ENCODE data around the gene ANKRD9.

The ANKRD9 gene

DNA sequence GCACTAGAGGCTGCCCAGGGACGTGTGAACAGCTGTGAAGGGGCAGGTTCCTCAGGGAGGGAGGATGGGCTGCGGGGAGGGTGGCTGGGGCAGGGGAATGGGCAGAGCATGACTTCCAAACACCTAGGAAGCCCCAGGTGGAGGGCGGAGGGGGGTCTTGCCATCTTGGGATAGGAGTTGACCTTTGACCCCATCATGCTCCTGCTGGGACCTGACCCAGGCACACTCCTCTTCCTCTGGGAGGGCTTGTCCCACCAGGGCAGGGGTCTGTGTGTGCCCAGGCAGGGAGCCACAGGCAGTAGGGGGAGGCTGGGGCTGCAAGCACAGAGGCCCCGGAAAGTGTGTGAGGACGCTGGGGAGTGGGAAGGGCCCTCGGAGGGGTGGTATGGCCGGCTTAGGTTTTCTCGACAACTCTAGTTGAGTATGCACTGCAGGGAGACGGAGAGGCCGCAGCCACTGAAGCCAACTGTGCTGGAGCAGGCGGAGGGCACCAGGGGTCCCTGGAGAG, 3.3 kb upstream of the ANKRD9 start:
- no peak for DNase-seq

DNA sequence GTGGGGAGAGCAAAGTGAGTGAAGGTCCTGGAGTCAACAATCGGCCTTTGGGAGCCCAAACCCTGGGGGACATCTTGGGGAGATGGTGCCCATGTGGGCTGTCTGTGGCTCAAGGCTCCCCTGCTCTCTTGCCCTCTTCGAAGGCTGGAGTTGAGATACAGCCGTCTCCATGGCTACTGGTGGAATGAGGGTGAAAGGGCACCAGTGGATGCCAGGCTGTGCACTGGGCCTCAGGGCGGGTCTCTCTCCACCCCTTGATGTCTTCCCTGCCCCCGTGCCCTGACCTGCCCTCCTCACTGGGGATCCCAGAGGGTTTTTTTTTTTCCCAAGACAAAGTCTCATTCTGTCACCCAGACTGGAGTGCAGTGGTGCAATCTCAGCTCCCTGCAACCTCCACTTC, 2.0 kb upstream of the ANKRD9 start:
- no peak for DNase-seq

DNA sequence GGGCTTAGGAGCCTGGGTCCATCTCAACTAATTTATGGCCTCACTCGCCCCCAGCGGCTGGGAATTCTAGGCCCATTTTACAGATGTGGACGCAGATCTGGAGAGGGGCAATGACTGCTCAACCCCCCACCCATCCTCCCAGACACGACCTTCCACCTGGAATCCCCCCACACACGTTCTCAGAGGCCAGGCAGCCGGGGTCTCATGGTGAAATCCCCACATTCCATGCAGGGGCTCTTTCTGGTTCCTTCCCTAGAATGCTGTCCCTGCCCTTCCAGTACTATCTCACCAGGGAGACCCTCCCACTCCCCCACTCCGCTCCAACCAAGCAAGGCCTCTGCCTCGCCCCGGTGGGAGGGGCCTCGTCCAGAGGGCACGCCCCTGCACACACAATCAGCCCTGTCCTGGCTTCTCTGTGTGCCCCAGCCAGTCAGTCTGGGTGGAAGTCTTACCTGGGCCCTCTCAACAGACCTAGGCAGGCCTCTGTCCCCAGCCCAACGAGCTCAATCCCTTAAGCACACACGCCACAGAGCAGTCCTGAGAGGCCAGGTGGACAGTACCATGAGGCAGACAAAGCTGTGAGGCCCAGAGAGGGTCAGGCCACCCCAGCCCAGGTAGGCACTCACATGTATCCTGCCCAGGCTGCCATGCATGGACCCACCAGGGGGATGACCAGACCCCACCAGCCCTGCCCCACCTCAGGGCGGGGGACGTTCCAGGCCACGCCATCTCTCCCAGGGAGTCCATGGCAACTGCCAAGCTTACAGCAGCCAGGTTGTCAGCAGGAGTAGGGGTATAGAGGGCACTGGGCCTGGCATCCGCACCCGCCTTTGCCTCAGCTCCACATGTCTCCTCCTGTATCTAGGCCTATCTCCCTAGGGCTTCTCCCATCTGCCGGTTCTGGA, 1.3 kb upstream of the ANKRD9 start:
- no peak for DNase-seq

DNA sequence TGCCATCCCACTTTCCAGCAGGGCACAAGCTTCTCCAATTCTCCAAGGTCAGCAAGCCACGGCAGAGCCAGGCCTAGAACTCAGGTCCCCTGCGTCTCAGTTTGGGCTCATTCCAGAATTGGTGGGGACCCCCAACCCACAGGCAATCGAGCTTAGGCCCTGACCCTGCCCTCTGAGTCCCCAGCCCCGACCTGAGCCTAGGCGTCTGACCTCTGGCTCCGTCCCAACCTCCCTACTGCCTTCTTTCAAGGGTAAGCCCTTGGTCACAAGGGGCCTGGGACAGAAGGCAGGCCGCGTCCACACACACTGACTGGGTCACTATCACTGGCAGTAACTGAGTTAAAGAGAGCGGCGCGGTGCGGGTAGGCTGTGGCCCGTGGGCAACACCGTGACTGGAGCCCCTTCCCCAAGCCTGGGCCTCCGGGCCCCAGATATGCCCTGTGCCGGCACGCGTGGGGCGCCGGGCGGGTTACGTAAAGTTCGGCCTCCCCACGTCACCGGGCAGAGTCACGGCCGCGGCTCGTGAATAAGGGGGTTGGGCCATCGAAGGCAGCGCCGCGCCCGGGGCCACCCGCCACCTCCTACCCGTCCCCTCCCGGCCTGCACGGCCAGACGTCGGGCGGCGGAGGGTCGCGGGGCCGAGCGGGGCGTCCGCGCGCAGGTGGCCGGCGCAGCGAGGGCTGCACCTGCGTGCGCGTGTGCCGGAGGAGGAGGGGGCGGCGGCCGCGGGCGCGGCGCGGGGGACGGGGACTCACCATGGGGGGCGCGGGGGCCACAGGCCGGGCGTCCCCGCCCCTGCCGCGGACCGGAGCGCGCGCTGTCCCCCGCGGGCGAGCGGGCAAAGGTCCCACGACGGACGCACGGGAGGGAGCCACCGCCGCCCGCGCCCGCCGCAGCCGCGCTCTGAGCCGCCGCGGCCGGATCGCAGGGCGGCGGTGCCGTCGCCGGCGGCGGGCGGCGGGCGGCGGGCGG, 516 bp downstream of the ANKRD9 start:
- no peak for DNase-seq

DNA sequence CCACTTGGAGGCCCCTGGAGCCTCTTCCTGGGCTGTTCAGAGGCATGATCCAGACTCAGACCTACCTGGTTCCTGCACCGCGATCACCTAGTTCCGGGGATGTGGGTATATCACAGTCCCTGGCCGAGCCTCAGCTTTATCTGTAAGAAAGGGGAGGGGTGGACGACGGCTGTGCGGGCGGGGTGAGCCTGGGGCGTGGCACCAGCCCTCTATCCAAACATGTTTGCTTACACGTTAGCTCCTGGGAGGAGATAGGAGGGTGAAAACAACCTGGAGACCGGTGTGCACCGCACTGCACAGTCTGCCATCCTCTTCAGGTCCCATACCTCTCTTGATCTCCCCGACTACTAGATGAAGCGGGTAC, 1.2 kb downstream of the ANKRD9 start:
- no peak for DNase-seq

DNA sequence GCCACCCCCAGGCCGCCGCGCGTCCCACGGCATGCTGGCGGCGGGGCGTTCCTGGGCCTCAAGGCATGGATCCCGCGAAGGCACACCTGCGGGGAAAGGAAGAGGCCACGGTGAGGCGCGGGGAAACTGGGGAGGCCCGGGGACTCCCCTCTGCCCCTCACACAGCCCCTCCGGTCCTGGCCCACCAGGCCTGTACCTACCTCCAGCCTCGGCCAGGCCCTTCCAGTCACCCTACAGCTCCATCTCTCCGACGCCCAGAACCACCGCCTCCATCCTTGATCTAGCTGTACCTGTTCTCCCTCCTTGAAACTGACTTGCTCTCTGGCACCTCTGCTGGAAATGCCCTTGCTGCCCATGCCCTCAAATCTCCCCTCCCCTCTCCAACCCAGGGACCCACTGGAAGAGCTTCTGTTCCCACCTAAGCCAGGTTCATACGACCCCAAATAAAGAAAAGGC, 1.7 kb downstream of the ANKRD9 start:
- DNase-seq, result no peak

DNA sequence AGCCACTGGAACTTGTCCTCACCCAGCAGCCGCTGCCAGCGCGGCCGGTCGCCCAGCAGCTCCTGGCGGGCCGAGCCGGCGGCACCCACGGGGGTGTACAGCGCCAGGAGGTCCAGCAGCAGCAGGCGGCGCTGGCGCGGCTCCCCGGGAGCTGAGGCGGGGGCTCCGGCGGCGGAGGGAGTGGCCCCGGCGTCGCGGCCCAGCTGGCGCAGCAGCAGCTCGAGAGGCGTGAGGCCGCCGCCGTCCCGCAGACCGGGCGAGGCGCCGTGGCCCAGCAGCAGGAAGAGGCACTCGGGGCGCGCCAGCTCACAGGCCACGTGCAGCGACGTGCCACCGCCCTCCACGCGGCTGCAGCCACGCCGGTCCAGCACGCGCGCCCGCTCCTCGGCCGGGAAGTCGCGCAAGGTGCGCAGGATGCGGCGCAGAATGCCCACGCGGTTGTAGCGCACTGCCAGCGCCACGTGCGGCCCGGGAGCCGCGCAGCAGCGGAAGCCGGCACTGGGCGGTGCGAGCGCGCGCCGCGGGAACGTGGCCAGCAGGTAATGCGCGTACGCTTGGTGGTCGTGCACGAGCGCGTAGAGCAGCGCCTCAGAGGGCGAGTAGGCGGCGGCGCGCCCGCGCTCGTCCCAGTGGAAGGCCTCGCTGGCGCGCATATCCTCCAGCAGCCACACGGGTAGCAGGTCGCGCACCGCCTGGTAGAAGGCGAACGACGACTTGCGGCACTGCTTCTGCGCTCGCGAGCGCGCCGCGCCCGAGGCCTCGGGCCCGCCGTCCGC, 2.3 kb downstream of the ANKRD9 start:
- no peak for DNase-seq

DNA sequence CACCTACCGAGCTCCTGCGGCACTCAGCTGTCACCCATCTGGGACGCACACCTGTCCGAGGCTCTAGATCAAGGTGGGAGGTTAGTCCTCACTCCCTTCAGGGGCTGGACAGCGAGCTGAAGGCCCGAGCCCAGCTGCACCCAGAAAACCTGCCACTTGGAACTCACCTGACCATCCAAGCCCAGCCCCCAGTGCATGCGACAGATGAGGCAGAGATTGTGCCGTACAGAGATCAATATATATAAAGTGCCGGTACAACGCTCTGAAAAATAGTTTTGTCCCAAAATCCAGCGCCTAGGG, 3.0 kb downstream of the ANKRD9 start:
- no peak for DNase-seq

DNA sequence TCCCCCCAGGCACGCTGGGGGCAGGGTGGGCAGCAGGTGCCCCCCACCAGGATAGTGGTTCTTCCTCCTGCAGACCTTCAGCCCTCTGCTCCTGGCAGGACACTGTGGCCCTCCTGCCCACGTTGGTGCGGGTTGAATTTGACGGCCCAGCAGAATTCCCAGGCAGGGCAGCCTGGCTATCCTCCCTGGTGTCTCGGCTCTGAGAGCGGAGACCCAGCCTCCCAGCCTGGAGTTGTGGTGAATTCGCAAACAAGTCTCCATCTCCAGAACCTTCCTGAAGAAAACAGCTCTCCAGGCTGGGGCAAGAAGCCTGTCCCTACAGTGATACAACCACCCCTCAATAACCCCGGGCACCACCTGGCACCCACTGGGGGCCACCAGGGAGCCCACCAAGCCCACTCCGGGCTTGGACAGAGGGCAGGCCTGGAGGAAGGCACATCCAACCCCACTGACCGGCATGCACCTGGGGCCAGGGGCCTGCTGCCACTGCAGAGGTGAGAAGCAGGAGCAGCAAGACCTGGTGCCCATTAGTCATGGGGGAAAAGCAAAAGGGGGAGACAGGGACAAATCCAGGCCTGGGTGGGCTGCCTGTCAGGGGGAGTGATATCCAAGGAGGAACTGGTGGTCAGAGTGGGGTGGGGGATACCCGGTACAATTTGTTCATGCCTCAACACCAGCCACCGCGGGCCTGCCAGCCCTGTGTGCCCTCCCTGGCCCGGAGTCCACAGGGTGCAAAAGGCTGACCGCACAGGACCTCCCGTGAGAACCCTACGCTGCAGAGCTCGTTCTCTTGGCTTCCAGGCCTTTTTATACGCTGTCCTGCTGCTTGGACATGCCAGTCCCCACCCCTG, 3.6 kb downstream of the ANKRD9 start:
- DNase-seq, result no peak

DNA sequence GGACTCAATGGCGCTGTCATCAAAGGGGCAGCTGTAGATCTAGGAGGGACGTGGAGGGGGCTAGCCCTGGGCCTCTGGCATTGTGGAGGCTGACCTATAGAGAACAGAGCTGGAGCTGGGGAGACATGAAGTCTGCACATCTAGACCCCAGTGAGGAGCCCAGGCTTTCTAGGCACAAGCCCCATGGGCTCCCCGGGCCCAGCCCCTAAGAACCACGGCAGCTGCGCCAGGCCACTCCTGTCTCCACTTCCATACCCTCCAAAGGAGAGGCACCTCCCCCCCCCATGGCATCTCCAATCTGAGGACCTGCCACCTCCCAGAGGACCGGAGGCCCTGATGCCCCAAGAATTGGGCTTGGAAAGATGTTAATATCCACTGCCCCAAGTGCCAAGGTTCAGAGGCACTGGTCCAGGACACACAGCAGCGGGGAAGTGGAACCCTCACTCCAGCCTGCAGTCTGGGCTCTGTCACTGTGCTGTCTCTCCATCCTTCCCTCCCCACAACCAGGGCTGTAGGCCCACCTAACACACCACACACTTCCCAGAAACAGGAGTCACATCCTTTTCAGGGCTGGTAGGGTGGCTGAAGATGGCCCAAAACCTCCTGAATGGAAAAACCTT, 4.5 kb downstream of the ANKRD9 start:
- DNase-seq, result no peak

DNA sequence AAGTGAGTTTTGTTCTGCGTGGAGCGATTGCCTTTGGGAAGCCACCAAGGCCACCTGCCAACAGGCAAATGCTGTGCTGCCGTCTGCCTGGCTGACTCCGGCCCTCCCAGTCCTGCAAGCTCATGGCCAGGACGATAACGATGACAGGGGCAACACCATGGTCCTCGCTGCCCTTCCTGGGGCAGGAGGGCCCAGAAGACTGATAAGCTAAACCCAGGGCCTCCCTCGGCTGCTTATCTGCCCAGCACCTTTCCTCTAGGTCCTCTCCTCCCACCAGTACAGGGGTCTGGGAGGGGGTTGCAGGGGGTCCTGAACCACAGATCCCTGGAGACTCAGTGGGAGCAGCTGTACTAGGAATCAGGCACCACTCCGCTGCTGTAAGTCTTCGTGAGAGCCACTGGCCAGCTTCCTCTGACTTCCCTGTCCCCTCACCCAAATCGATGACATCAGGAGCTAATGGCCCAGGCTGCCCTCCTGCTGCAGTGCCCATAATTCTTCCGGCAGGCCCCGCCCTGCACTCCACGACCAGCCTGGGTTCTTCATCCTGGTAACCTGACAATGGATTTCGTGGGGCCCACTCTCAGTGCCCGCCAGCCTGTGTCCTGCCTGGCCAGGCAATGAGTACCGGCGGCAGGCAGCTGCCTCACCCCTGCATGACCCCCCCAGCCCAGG, 5.1 kb downstream of the ANKRD9 start:
- DNase-seq, result no peak

DNA sequence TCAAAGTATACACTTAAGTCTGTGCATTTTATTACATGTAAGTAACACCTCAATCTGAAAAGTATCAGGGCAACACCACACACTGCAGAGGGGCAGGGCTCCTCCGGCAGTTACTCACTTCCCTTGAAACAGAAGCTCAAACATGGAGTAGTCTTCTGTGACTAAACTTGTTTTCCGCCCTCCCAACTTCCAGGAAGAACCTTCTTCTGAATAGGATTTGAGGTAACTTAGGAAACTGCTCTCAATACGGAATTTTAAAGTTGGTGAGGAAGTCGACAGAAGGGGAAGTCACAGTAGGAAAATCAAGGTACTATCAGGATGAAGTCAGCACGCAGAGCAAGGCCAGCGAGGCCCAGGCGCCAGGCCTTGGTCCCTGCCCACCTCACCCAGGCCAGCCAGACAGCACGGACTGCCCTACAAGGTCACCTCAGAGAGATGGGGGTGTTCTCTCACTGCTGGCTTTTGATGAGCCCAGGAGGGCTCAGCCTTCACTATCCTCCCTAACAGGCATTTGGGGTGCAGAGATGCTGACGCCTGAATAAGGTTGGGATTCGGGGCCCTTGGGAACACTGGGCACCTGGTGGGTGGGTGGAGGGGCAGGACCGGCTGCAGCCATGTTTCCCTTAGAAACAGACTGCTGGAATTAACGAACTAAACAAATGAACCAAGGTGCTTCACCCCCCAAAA, 5.8 kb downstream of the ANKRD9 start:
- DNase-seq, result no peak

DNA sequence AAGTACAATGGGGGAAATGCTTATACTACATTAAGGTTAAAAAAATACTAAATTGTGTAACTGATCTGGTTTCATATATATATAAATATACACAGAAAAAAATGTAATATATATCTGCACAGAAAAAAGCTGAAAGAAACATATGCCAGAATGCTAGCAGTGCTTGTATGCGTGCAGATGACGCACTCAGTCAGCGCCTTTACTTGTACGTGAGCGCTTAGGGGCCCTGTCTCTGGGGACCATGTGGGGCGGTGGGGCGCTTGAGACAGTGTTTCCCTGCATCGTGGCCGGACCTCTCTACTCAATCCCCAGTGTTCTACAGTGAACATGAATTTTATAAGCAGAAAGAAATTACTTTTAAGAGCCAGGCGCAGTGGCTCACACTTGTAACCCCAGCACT, 7.0 kb downstream of the ANKRD9 start:
- no peak for DNase-seq

DNA sequence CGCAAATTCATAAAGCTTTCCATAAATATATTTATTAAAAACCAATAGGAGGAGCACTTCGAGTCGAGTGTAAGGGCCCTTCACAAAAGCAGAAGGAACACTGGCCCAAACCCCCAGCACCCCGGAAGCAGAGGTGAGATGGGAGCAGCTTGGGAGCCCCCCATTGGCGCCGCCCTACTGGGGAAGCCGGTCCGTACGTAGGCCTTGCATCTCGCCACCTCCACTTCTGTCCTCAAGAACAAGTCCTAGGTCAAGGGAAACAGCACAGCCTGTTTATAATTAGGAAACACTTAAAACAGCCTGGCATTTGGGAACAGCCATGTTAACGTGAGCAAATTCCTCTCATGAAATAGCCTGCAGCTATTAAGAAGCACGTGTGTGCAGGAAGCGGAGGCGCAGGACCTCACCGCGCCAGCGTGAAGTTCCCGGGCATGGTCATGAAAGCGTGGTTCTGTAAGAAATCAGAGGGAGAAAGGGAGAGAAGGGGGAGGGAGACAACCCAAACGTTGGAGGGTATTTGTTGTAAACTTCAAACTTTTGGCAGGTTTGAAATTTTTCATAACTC, 7.7 kb downstream of the ANKRD9 start:
- no peak for DNase-seq

DNA sequence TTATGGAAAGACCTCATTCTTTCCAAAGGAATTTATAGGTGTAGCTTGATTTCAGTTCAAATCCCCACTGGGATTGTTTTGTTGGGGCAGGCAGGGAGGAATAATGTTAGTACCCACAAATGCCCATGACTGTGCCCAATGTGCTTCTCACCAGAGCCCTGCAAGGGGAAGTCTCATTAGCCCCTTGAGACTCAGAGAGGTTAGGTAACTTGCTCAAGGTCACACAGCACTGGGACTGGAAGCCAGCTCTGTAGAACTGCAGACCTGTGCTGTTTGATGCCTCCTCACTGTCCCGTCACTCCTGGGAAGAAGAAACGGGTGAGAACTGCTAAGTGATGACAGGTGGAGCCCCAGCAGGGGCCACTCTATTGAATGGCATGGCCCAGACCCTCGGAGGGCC, 8.9 kb downstream of the ANKRD9 start:
- no peak for DNase-seq

DNA sequence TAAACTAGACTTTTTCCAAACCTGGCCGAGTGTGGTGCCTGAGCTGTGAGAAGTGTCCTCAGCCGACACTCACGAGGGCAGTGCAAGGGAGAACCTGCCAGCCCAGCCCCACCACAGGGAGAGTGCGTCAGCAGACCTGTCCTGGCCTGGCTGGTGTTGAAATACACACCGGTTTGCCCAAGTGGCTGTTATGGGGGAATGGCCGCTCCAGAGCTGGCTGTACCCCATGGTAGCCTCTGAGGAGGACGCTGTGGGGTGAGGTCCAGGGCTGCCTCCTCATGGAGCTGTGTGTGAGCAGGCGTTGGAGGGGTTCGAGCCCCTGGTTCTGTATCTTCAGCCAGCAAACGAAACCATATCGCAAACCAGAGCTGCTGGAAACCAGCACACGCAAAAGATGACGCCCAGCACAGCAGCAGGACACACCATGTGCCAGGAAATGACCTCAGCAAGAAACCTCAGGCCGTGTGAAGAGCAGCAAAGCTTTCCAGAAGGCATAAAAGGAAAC, 9.4 kb downstream of the ANKRD9 start:
- no peak for DNase-seq

DNA sequence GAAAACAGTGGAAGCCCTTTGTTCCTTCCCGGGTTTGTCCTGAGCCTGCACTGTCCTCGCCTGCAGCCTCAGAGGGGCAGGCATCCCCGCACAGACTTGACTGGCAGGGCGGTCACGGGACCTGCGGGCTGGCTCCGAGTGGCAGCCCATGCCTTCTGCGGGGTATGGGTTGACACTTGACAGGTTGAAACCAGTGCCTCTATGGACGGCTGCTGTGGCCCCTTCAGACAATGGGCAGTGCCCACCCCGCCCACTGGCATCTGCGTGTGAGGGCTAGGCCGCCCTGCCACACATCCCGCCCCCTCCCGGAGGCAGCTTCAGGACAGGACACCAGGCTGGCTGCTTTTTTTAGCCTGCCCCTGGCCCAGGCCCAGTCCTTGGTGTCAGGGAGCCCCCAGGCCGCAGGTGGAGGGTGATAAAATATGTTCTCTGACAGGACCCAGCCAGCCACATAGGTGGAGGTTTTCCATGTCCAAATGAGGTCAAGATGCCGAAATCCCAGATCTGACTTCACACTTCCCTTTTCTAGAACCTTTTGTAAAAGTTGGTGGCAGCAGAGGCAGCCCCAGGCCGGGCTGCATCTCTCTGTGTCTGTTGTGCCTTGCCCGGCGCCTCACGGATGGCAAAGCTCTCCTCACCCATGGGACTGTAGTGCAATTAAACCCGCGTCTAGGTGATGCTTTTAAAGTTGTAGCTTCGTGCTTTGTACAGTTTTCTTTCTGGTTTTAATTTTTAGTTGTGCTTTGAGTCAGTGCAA, 10.0 kb downstream of the ANKRD9 start:
- no peak for DNase-seq

DNA sequence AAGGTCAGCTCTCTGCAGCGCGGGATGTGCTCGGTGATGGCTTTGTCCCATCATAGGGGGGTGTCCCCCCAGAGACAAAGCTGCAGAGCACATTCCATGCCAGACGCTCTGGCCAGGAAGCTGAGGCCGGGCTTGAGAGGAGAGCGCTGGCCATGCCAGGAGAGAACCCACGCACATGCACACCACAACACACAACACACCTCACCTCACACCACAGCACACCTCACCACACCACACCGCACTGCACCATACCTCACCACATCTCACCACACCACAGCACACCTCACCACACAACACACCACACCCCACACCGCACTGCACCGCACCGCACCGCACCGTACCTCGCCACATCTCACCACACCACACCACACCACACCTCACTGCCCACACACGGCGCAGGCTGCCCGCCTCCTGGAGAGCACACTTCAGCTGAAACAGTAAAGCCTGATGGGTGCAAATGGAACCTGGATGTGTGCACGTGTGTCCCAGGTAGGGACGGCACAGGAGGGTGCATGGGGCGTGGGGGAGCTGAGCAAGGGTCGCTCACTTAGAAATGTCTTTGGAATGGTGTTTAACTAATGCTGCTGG, 10.8 kb downstream of the ANKRD9 start:
- no peak for DNase-seq
